GM21423 (cell line): Measurements from ENCODE around the gene ACBD6.

Source experiments
- ATAC-seq: cut with Tn5 transposase; IDR thresholded peaks from one replicate; pipeline ENCODE4 v1.9.1; 2021; ENCODE audit warnings: mild to moderate bottlenecking, moderate library complexity; ENCODE audit not compliant: unreplicated experiment

ACBD6 gene

GRCh38 chr1:180299479-180300221 lies 202.7 kb downstream of the ACBD6 start:
- ATAC-seq = no peak

- ATAC-seq = no peak
Observed at GRCh38 chr1:180295999-180296398, 206.4 kb downstream of the ACBD6 start.

GRCh38 chr1:180294711-180295110 lies 207.7 kb downstream of the ACBD6 start:
- no peak for ATAC-seq

- ATAC-seq = peak; percentile 38
Observed at GRCh38 chr1:180291004-180291403, 211.4 kb downstream of the ACBD6 start.

- no peak for ATAC-seq
Observed at GRCh38 chr1:180290265-180291001, 211.9 kb downstream of the ACBD6 start.

- no peak for ATAC-seq
Observed at GRCh38 chr1:180288940-180289339, 213.4 kb downstream of the ACBD6 start.

- no peak for ATAC-seq
Observed at GRCh38 chr1:180287988-180288705, 214.2 kb downstream of the ACBD6 start.

- no peak for ATAC-seq
Observed at GRCh38 chr1:180286417-180286816, 216.0 kb downstream of the ACBD6 start.

GRCh38 chr1:180283098-180283497 lies 219.3 kb downstream of the ACBD6 start:
- ATAC-seq = no peak

GRCh38 chr1:180282401-180283044 lies 219.9 kb downstream of the ACBD6 start:
- no peak for ATAC-seq

- no peak for ATAC-seq
Observed at GRCh38 chr1:180281490-180281889, 220.9 kb downstream of the ACBD6 start.

- ATAC-seq = no peak
Observed at GRCh38 chr1:180280617-180281016, 221.8 kb downstream of the ACBD6 start.

- no peak for ATAC-seq
Observed at GRCh38 chr1:180279651-180280050, 222.7 kb downstream of the ACBD6 start.

- ATAC-seq = no peak
Observed at GRCh38 chr1:180278596-180279395, 223.6 kb downstream of the ACBD6 start.

- no peak for ATAC-seq
Observed at GRCh38 chr1:180278194-180278515, 224.2 kb downstream of the ACBD6 start.

- ATAC-seq = no peak
Observed at GRCh38 chr1:180277476-180278193, 224.7 kb downstream of the ACBD6 start.

- ATAC-seq = no peak
Observed at GRCh38 chr1:180275726-180276125, 226.7 kb downstream of the ACBD6 start.

- no peak for ATAC-seq
Observed at GRCh38 chr1:180274221-180274620, 228.2 kb downstream of the ACBD6 start.

GRCh38 chr1:180273066-180273465 lies 229.3 kb downstream of the ACBD6 start:
- no peak for ATAC-seq

- ATAC-seq = no peak
Observed at GRCh38 chr1:180272395-180272794, 230.0 kb downstream of the ACBD6 start.
